HG02678 (cell line): ENCODE results near the gene TRHDE.
"Not testable (repeated sequence)": the region's sequence is repeated elsewhere in the genome, so short reads cannot be mapped to it uniquely, and the experiment has no call there.

Experiments used
- ATAC-seq: cut with Tn5 transposase; IDR thresholded peaks from one replicate; pipeline ENCODE4 v1.9.1; 2021; ENCODE audit warnings: mild to moderate bottlenecking, moderate library complexity; ENCODE audit not compliant: unreplicated experiment

The TRHDE gene

GRCh38 chr12:72502546-72502945 lies 230.4 kb downstream of the TRHDE start:
- ATAC-seq = no peak

- ATAC-seq = no peak
Observed at GRCh38 chr12:72505227-72505626, 233.1 kb downstream of the TRHDE start.

- ATAC-seq = no peak
Observed at GRCh38 chr12:72509891-72510290, 237.7 kb downstream of the TRHDE start.

DNA sequence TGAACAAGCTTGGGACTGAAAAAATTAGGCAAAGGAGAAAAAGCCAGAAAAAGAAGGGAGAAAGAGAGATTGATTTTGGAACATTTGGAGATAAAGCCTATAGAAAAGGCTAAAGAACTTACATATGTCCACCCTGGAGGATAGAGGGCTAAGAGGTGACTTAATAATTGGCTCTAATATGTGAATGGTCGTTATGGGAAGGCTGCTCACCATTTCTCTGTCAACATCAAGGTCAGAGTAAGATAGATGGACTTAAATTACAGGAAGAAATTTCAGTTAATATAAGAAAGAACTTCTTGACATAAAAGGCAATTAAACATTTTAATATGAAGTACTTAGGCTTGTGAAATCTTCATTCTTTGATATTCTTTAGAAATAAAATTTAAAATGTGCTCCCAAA lies 238.6 kb downstream of the TRHDE start:
- ATAC-seq = no peak

GRCh38 chr12:72511498-72511897 lies 239.3 kb downstream of the TRHDE start:
- ATAC-seq = no peak

GRCh38 chr12:72511906-72512305 lies 239.7 kb downstream of the TRHDE start:
- ATAC-seq = no peak

- ATAC-seq = not testable (repeated sequence)
Observed at GRCh38 chr12:72520044-72520678, 248.0 kb downstream of the TRHDE start.

DNA sequence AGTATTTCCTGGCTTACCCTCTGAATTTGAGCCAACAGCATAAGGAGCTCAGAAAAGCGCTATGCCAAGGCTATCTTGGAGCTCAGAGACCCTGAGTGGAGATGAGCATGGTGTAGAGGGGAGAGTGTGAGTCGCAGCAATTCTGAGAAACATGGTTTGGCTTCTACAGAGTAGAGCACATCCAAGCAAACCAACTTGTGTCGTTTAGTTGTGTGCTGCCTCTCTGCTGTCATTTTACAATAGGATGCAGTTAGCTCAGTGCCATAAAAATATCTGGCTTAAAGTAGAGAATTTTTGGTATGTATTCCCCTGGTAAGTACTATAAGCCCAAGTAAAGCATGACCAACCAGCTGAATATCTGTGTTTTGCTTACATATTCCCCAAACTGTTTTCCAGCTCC lies 249.2 kb downstream of the TRHDE start:
- no peak for ATAC-seq

DNA sequence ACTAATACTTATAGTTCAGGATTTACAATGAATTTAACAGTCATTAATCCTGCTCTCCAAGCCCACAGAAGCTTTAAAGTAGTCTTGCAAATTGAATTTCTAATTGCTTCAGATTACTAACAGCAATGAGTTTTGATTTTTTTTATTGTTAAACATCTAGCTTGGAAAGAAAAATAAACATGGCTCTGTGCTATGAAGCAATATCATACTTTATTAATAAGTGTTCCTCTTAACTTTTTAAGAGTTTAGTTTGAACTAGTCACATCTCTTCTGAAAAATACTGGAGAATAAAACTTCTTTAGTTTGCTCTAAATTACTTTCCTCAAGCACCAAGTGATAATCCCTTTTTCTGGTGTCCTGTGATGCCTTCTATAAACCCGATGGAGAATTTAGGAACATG lies 250.2 kb downstream of the TRHDE start:
- no peak for ATAC-seq

GRCh38 chr12:72523754-72524153 lies 251.6 kb downstream of the TRHDE start:
- no peak for ATAC-seq

DNA sequence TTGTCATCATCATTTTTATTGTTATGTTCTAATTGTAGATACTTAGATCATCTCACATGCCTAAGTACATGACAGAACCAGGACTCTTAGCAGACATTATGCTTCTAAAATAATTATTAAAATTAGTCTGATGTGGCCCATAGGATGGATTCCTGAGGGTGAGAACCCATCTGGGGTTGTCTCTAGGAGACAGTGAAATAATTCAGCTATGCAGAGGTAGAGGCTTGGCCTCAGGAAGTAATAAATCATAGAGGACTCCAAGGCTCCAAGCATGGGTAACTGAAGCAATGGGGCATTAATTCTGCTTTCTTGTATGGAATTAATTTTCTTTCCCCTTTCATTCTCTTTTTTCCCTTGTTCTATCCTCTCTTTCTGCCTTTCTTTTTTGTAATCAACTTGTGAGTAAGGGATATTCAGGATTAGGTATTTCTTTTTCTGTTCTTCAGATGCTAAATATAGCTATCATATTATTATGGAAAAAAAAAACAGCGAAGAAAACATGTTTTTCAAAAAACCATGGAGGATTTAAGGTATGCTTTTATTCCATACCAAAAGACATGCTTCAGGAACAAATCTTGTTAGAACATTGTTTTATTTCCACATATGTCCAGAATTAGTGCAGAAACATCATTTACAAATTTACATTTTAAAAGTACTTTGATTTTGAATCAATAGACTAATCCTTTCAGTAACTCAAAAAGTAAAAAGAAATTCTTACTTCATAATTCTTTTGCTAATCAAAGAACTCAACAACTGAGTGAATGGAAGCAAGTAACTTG lies 263.2 kb downstream of the TRHDE start:
- no peak for ATAC-seq

DNA sequence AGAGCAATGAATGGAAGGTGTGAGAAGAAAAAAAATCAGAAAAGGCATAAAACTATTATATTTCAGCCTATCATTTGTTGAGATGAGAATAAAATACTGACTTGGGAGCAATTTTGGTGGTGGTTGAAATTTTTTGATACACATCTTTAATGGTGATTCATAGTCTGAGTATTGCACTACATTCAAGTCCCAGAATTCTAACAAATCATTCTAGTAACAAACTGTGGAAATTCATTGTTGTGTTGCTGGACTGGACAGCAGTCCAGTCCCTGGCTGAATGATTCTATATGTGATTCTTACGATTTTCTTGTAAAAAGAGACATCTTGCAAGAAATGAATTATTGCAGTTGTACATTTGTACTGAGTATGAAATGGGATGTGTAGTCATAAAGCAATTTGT lies 268.6 kb downstream of the TRHDE start:
- no peak for ATAC-seq

DNA sequence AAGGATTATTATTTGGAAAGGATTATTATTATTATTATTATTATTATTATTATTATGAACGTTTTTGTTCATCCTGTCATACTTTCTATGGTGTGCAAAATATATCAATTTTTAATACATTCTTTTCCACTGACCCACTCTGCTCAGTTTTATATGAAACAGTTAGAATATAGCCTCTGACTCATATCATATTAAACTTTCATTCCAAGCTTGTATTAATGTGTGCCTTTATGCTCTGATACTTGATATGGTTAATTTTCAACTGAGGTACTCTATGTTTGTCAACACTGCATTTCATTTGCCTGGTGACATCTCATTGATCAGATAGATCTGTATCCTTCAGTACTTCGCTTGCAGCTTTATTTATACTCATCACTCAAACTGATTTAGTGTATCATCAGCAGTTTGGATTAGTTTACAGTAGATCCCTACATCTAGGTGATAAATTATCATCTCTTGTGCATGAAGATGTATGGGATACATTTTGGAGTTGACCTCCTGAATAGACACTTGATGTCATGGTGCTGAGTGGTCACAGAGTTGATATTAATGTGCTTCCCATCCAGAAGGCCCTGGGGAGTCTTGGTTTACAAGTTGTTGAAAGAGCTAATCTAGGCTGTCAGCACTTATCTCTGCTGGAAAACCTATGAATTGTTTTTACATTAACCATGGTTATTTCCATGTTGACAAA lies 271.8 kb downstream of the TRHDE start:
- no peak for ATAC-seq

DNA sequence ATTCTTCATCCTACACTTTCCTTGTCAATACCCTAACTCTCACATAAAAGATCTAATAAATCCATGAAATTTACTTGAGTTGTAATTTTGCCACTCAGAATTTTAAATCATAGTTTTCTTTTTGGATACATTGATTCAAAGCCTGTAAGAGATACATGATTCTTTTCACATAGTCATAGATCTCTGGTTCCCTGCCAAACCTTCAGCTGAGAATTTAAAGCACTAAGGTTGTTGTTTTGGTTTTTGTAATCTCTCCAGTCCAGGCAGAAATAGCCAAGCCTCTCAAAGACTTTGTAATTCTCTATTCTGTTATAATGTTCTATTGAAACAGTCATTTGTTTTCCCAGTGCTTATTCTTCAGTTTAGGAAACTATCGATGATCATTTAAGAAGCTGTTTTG lies 273.9 kb downstream of the TRHDE start:
- ATAC-seq = no peak

DNA sequence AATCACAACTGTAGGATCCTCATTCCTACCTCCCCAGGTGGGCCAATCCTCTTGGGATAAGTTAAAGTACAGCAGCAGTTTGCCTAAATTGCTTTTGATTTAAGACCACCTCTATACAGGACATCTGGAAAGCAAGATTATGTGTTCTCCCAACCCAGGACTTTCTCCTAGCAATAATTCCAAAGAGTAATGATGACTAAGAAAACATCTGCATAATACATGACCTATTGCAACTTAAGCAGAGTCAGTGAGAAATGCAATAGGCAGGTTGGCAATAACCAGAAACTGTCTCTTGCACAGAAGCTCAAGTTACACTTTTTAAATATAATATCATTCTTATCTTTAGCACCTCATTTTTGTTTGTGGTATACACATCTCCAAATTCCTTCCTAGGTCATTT lies 275.4 kb downstream of the TRHDE start:
- ATAC-seq = no peak

DNA sequence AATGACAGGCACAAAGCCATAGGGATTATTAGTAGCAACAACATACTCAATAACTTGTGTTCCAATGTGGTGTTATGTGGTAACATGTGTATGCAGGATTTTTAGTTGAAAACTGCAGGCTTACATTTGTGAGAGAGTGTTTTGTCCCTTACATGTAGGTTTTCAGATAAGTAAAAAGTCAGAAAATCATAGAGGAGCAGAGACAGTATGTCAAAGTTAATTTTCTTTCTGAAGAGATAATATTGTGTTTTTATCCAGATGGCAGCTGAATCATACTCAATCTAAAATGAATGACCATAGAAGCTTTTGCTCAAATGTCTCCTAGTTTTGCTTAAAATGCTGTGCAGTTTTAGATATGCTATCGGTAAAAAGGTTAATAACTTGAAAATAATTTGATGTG lies 277.0 kb downstream of the TRHDE start:
- no peak for ATAC-seq

GRCh38 chr12:72560003-72560769 lies 288.0 kb downstream of the TRHDE start:
- ATAC-seq = no peak

DNA sequence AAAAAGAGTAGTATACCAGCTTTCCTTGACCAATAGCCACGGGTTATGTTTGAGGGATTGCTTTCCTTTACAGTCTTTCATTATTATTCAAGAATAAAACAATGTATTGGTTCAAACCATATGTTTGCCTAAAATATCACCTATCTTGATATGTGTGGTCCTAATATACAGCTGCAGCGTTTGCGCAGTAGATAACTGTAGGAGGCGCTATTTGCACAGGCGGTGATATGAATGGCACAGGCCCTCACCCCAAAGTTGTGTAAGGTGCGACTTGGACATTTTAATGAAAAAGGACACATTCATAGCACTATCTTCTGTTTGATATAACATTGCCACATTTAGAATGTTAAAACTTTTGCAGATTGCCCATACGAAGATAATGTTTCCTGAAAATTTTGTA lies 298.4 kb downstream of the TRHDE start:
- ATAC-seq = no peak

- no peak for ATAC-seq
Observed at GRCh38 chr12:72574138-72574537, 302.0 kb downstream of the TRHDE start.

- no peak for ATAC-seq
Observed at GRCh38 chr12:72578327-72578726, 306.2 kb downstream of the TRHDE start.

DNA sequence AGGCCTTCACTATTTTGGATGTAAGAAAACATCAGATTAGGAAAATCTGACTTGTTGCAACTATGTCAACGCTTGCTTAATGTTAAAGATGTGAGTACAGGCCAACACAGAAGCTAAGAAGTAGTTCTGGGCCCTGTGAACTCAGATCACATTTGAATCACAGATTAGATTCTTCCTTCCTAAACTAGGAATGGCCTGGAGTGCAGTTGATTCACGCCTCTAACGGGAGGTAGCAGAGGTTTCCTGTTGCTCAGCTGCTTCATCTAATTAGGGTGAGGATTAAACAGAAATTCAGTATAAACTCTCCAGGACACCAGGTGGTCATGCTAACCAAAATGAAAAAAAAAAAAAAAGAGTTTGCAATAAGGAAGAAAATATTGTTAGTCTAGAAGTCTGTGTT lies 314.3 kb downstream of the TRHDE start:
- no peak for ATAC-seq
